ENCODE data around the gene CRAT. TPM values are rescaled to one million over a fixed set of nuclear protein-coding genes. Genes with fewer than 3 reads are reported as not detected.

The CRAT gene
- total and polyA plus RNA-seq, 8 donors = 30.3 to 131 (median 61.7) TPM

- Histone ChIP-seq H3K27ac (peak overlapping the region in 3 of 4 donors; percentile 46 to 97 (median 97)), H3K4me3 (peak overlapping the region in 2 of 4 donors; percentile 67 to 93), H3K9me3 (no peaks in the 10 kb centered on the region), H3K36me3 (peaks cover 0 to 3% (median 0%) of the 10 kb centered on the region in 3 donors), H3K27me3 (no peaks in the 10 kb centered on the region), H3K4me1 (peaks cover 15 to 29% (median 18%) of the 10 kb centered on the region in 3 donors)
- intact Hi-C loops (cut with DNase I) = no loop called here
- 49 to 66% methylated on average over 12 to 13 of the region's 13 CpGs for WGBS, 2 donors
- ATAC-seq (no peak), DNase-seq (peak in 4 of 6 donors; percentile 37 to 69 (median 46)), FAIRE-seq (no peak)
- TF ChIP-seq, protein P1, sequence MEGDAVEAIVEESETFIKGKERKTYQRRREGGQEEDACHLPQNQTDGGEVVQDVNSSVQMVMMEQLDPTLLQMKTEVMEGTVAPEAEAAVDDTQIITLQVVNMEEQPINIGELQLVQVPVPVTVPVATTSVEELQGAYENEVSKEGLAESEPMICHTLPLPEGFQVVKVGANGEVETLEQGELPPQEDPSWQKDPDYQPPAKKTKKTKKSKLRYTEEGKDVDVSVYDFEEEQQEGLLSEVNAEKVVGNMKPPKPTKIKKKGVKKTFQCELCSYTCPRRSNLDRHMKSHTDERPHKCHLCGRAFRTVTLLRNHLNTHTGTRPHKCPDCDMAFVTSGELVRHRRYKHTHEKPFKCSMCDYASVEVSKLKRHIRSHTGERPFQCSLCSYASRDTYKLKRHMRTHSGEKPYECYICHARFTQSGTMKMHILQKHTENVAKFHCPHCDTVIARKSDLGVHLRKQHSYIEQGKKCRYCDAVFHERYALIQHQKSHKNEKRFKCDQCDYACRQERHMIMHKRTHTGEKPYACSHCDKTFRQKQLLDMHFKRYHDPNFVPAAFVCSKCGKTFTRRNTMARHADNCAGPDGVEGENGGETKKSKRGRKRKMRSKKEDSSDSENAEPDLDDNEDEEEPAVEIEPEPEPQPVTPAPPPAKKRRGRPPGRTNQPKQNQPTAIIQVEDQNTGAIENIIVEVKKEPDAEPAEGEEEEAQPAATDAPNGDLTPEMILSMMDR (IDR thresholded peaks at IDR 0.05) = no peak
Observed at GRCh38 chr9:129108083-129108804, 2.3 kb downstream of the CRAT start.

DNA sequence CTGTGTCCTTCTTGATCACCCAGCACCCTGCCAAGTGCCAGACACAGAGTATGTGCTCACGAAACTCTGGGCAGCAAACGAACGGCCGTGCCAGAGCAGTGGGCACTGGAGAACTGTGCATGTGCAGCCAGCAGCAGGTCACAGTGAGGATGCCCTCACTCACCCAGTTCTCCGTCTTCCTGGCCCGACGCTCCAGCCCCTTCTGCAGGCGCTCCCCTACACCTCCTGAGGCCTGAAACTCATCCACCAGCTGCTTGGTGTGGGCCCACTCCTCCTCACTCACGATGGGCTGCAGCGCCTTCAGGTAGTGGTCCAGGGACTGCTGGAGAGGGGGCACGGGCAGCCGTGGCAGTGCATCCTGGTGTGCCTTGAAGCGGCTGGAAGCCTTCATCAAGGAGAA, 2.9 kb downstream of the CRAT start:
- intact Hi-C loops (cut with DNase I) = no loop called here
- no peak overlapping the region for H3K4me3 ChIP-seq
- H3K27me3 ChIP-seq = no peaks in the 10 kb centered on the region
- peaks cover 18 to 34% (median 24%) of the 10 kb centered on the region in 3 donors for H3K4me1 ChIP-seq
- ATAC-seq (no peak), DNase-seq (peak in 3 of 6 donors; percentile 40 to 55 (median 52)), FAIRE-seq (no peak)
- WGBS, 2 donors = 64 to 80% methylated on average over 13 of the region's 13 CpGs
- peaks cover 0 to 3% (median 0%) of the 10 kb centered on the region in 3 donors for H3K36me3 ChIP-seq
- peak overlapping the region in 3 of 4 donors; percentile 28 to 97 (median 44) for H3K27ac ChIP-seq
- TF ChIP-seq, protein P1 (IDR thresholded peaks at IDR 0.05) = no peak
- no peaks in the 10 kb centered on the region for H3K9me3 ChIP-seq

GRCh38 chr9:129105857-129106694, 4.5 kb downstream of the CRAT start:
- Histone ChIP-seq H3K4me1 (peaks cover 26 to 47% (median 40%) of the 10 kb centered on the region in 3 donors), H3K36me3 (peaks cover 0 to 3% (median 0%) of the 10 kb centered on the region in 3 donors), H3K27ac (peak overlapping the region in 3 of 4 donors; percentile 28 to 44 (median 33)), H3K4me3 (peak overlapping the region in 1 of 4 donors; percentile 5), H3K9me3 (no peaks in the 10 kb centered on the region), H3K27me3 (no peaks in the 10 kb centered on the region)
- WGBS, 2 donors = 62 to 74% methylated on average over 17 of the region's 17 CpGs
- DNase-seq (peak in 2 of 6 donors; percentile 50 to 71), ATAC-seq (no peak), FAIRE-seq (no peak)
- intact Hi-C loops (cut with DNase I) = no loop called here
- TF ChIP-seq, protein P1 (IDR thresholded peaks at IDR 0.05) = no peak

GRCh38 chr9:129104051-129104450, 6.5 kb downstream of the CRAT start:
- no peak for ATAC-seq
- DNase-seq = peak in 2 of 6 donors; percentile 56 to 69
- Histone ChIP-seq H3K27ac (peak overlapping the region in 1 of 4 donors; percentile 50), H3K4me3 (no peak overlapping the region), H3K9me3 (no peaks in the 10 kb centered on the region), H3K36me3 (peaks cover 0 to 3% (median 0%) of the 10 kb centered on the region in 3 donors), H3K4me1 (peaks cover 26 to 43% (median 42%) of the 10 kb centered on the region in 3 donors), H3K27me3 (no peaks in the 10 kb centered on the region)
- TF ChIP-seq, protein P1 (IDR thresholded peaks at IDR 0.05) = no peak
- intact Hi-C loops (cut with DNase I) = no loop called here
- FAIRE-seq = no peak
- 69 to 74% methylated on average over 11 of the region's 11 CpGs for WGBS, 2 donors

Measured in pancreas (tissue), 10 donors.